H9 (cell line): ENCODE results near the gene MRTFB. TPM values are rescaled to one million over a fixed set of nuclear protein-coding genes. Genes with fewer than 3 reads are reported as not detected.

Source experiments
- DNase-seq: peaks from one replicate; pipeline ENCODE4 v3.0.0-alpha.2; 2017
- H2AFZ ChIP-seq: one replicate; pipeline ENCODE4 v1.6.1; 2013; ENCODE audit warnings: mild to moderate bottlenecking, low read length, control low read depth, moderate library complexity
- H2AK5ac ChIP-seq: 2 replicates; pipeline ENCODE4 v1.6.1; 2013; ENCODE audit warnings: low read length, control low read depth, mixed read lengths; ENCODE audit not compliant: insufficient read length
- H2BK120ac ChIP-seq: one replicate; pipeline ENCODE4 v1.6.1; 2013; ENCODE audit warnings: low read depth, mild to moderate bottlenecking, low read length, control low read depth, inconsistent platforms; ENCODE audit not compliant: poor library complexity, severe bottlenecking
- H2BK12ac ChIP-seq: 2 replicates; pipeline ENCODE4 v1.6.1; 2013; ENCODE audit warnings: low read length, control low read depth, mixed read lengths, low read depth; ENCODE audit not compliant: insufficient read length
- H2BK15ac ChIP-seq: 2 replicates; pipeline ENCODE4 v1.6.1; 2013; ENCODE audit warnings: low read depth, low read length, control low read depth
- H2BK20ac ChIP-seq: one replicate; pipeline ENCODE4 v1.6.1; 2013; ENCODE audit warnings: low read depth, mild to moderate bottlenecking, low read length, control low read depth, inconsistent platforms; ENCODE audit not compliant: poor library complexity, severe bottlenecking
- H2BK5ac ChIP-seq: 2 replicates; pipeline ENCODE4 v1.6.1; 2013; ENCODE audit warnings: low read length, control low read depth, mixed read lengths; ENCODE audit not compliant: insufficient read length
- H3K14ac ChIP-seq: 2 replicates; pipeline ENCODE4 v1.6.1; 2013; ENCODE audit warnings: low read length, control low read depth; ENCODE audit not compliant: insufficient read depth
- H3K18ac ChIP-seq: 2 replicates; pipeline ENCODE4 v1.6.1; 2013; ENCODE audit warnings: low read depth, mild to moderate bottlenecking, mixed read lengths, low read length, control low read depth; ENCODE audit not compliant: insufficient read length
- H3K23ac ChIP-seq: 2 replicates; pipeline ENCODE4 v1.6.1; 2013; ENCODE audit warnings: low read length, control low read depth, mixed read lengths, low read depth; ENCODE audit not compliant: insufficient read length
- H3K23me2 ChIP-seq: 2 replicates; pipeline ENCODE4 v1.6.1; 2013; ENCODE audit warnings: low read depth, mild to moderate bottlenecking, mixed read lengths, low read length, control low read depth; ENCODE audit not compliant: insufficient read length, poor library complexity, severe bottlenecking
- H3K27ac ChIP-seq: 2 replicates; pipeline ENCODE4 v1.5.1; 2013; ENCODE audit warnings: low read length, control low read depth, mixed read lengths, low read depth; ENCODE audit not compliant: insufficient read length
- H3K27me3 ChIP-seq: 2 replicates; pipeline ENCODE4 v1.6.1; 2013; ENCODE audit warnings: low read length, control low read depth, inconsistent platforms; ENCODE audit not compliant: insufficient read depth
- H3K4ac ChIP-seq: 2 replicates; pipeline ENCODE4 v1.6.1; 2013; ENCODE audit warnings: low read depth, mild to moderate bottlenecking, control low read depth, inconsistent platforms, low read length, moderate library complexity
- H3K4me1 ChIP-seq: 2 replicates; pipeline ENCODE4 v1.6.1; 2013; ENCODE audit warnings: low read length, control low read depth, inconsistent platforms; ENCODE audit not compliant: insufficient read depth
- H3K4me2 ChIP-seq: 2 replicates; pipeline ENCODE4 v1.6.1; 2013; ENCODE audit warnings: low read length, control low read depth, mixed read lengths; ENCODE audit not compliant: insufficient read length, insufficient read depth
- H3K56ac ChIP-seq: 2 replicates; pipeline ENCODE4 v1.6.1; 2013; ENCODE audit warnings: low read depth, mild to moderate bottlenecking, mixed read lengths, low read length, control low read depth; ENCODE audit not compliant: insufficient read length
- H3K79me1 ChIP-seq: 2 replicates; pipeline ENCODE4 v1.6.1; 2013; ENCODE audit warnings: low read depth, mild to moderate bottlenecking, moderate library complexity, low read length, control low read depth, inconsistent platforms; ENCODE audit not compliant: insufficient read depth, poor library complexity, severe bottlenecking
- H3K79me2 ChIP-seq: 2 replicates; pipeline ENCODE4 v1.6.1; 2013; ENCODE audit warnings: low read length, control low read depth, inconsistent platforms; ENCODE audit not compliant: insufficient read depth
- H3K9ac ChIP-seq: 2 replicates; pipeline ENCODE4 v1.6.1; 2013; ENCODE audit warnings: low read length, control low read depth, mixed read lengths; ENCODE audit not compliant: insufficient read length; ENCODE audit errors: extremely low read depth
- H3K9me3 ChIP-seq: one replicate; pipeline ENCODE4 v1.6.1; 2013; ENCODE audit warnings: low read depth, low read length, inconsistent platforms; ENCODE audit not compliant: control insufficient read depth
- H3T11ph ChIP-seq: one replicate; pipeline ENCODE4 v1.6.1; 2013; ENCODE audit warnings: mild to moderate bottlenecking, low read length, control low read depth, inconsistent platforms
- H4K20me1 ChIP-seq: one replicate; pipeline ENCODE4 v1.6.1; 2013; ENCODE audit not compliant: control insufficient read depth, insufficient read length, insufficient read depth
- H4K5ac ChIP-seq: 2 replicates; pipeline ENCODE4 v1.6.1; 2013; ENCODE audit warnings: low read depth, mild to moderate bottlenecking, mixed read lengths, low read length, control low read depth; ENCODE audit not compliant: insufficient read length
- H4K8ac ChIP-seq: replicated peaks from 2 replicates; pipeline ENCODE4 v1.6.1; 2013; ENCODE audit warnings: low read length, control low read depth, mixed read lengths, low read depth; ENCODE audit not compliant: insufficient read length
- H4K91ac ChIP-seq: 2 replicates; pipeline ENCODE4 v1.6.1; 2013; ENCODE audit warnings: low read depth, mild to moderate bottlenecking, moderate library complexity, mixed read lengths, low read length, control low read depth; ENCODE audit not compliant: insufficient read length
- H3K27ac Mint-ChIP-seq, 3 experiments: 2 replicates in 2 of 3; 3 replicates in 1 of 3; pipeline ENCODE4 v1.8.0; 2020 to 2021; ENCODE audit warnings: mixed read lengths in 3 of 3, mild to moderate bottlenecking in 1 of 3, moderate library complexity in 1 of 3
- H3K27me3 Mint-ChIP-seq: 2 replicates; pipeline ENCODE4 v1.8.0; 2021; ENCODE audit warnings: low read depth, mild to moderate bottlenecking, moderate library complexity, mixed read lengths
- H3K36me3 Mint-ChIP-seq, 3 experiments: 2 replicates in 2 of 3; 3 replicates in 1 of 3; pipeline ENCODE4 v1.8.0; 2020 to 2021; ENCODE audit warnings: low read depth in 3 of 3, mixed read lengths in 3 of 3; ENCODE audit not compliant: insufficient read depth in 1 of 3
- H3K4me1 Mint-ChIP-seq, 2 experiments: 2 replicates each; pipeline ENCODE4 v1.8.0; 2020; ENCODE audit warnings: mixed read lengths in 2 of 2
- H3K4me3 Mint-ChIP-seq, 2 experiments: 2 replicates in 1 of 2; 3 replicates in 1 of 2; pipeline ENCODE4 v1.8.0; 2020 to 2021; ENCODE audit warnings: mild to moderate bottlenecking in 2 of 2, mixed read lengths in 2 of 2, moderate library complexity in 1 of 2
- H3K9me3 Mint-ChIP-seq, 2 experiments: 2 replicates in 1 of 2; 3 replicates in 1 of 2; pipeline ENCODE4 v1.8.0; 2020; ENCODE audit warnings: mild to moderate bottlenecking in 2 of 2, mixed read lengths in 2 of 2, moderate library complexity in 1 of 2
- CTCF ChIP-seq: fragments of 200-600 bp; sonication (generic); conservative IDR thresholded peaks from 3 replicates; pipeline ENCODE4 v1.8.0; 2021; ENCODE audit warnings: antibody characterized with exemption, mild to moderate bottlenecking
- WGBS: extraction: QIAGEN DNeasy Blood & Tissue Kit; methylation state at CpG from one replicate; pipeline ENCODE4 v1.1.7; 2013; ENCODE audit warnings: missing lambda C conversion rate, low lambda C conversion rate, mixed read lengths; ENCODE audit not compliant: insufficient read length; ENCODE audit errors: extremely low coverage; 5-methylcytosine and 5-hydroxymethylcytosine counted together
- total RNA-seq: library from RNA; stranded (reverse); gene quantifications from 2 replicates; pipeline ENCODE4 v1.2.1, GENCODE V29; 2021

The MRTFB gene
- total RNA-seq, 1 experiment from 2014 or later: 29.9 TPM

GRCh38 chr16:14069818-14070217 lies 1.3 kb upstream of the MRTFB start:
- Histone ChIP-seq H2BK15ac (no peak overlapping the region), H3K4me2 (no peak overlapping the region)
- no CpG with 5 or more reads among the region's 4 CpGs for WGBS

More at GRCh38 chr16:14069818-14070217, 1.3 kb upstream of the MRTFB start:
- no peak overlapping the region for H3K9ac ChIP-seq
- H4K20me1 ChIP-seq: no peaks in the 10 kb centered on the region
- no peaks in the 10 kb centered on the region for H3K27me3 Mint-ChIP-seq
- H3K4me1 ChIP-seq: no peaks in the 10 kb centered on the region
- no peaks in the 10 kb centered on the region for H3K27me3 ChIP-seq
- H4K91ac ChIP-seq: no peak overlapping the region
- H3K9me3 ChIP-seq: no peaks in the 10 kb centered on the region
- no peak overlapping the region for H4K8ac ChIP-seq
- no peaks in the 10 kb centered on the region for H3K9me3 Mint-ChIP-seq
- H3T11ph ChIP-seq: no peak overlapping the region
- H2BK5ac ChIP-seq: no peak overlapping the region
- DNase-seq: no peak
- no peak overlapping the region for H3K27ac Mint-ChIP-seq
- no peak overlapping the region for H3K23ac ChIP-seq
- H3K4me3 Mint-ChIP-seq: peak overlapping the region; percentile 87 to 89; a peak in 4 of 5 replicates
- no peak overlapping the region for H3K18ac ChIP-seq
- H2BK20ac ChIP-seq: no peak overlapping the region
- H3K36me3 Mint-ChIP-seq: peaks cover 0 to 4% (median 0%) of the 10 kb centered on the region in 3 experiments; a peak in 1 of 7 replicates
- H3K56ac ChIP-seq: no peak overlapping the region
- H4K5ac ChIP-seq: no peak overlapping the region
- no peak for TF ChIP-seq CTCF
- H2BK120ac ChIP-seq: no peak overlapping the region
- peaks cover 3% of the 10 kb centered on the region for H3K23me2 ChIP-seq
- no peaks in the 10 kb centered on the region for H3K79me1 ChIP-seq
- no peak overlapping the region for H3K27ac ChIP-seq
- no peak overlapping the region for H2BK12ac ChIP-seq
- H3K4ac ChIP-seq: no peak overlapping the region
- H2AFZ ChIP-seq: no peak overlapping the region
- peaks cover 18% of the 10 kb centered on the region in 2 experiments for H3K4me1 Mint-ChIP-seq
- no peak overlapping the region for H2AK5ac ChIP-seq
- no peak overlapping the region for H3K14ac ChIP-seq
- H3K79me2 ChIP-seq: no peaks in the 10 kb centered on the region
